NCI-H1048 (cell line): Measurements from ENCODE around the gene SYNRG.

Source experiments
- DNase-seq: peaks from one replicate; lab custom pipeline; 2025; lab: John Stamatoyannopoulos, UW

Gene SYNRG

GRCh38 chr17:37502009-37502936 is 106.9 kb downstream of the SYNRG start:
- DNase-seq, result no peak

GRCh38 chr17:37500378-37500777 is 108.8 kb downstream of the SYNRG start:
- no peak for DNase-seq

- DNase-seq, result no peak
These were observed 114.2 kb downstream of the SYNRG start for GRCh38 chr17:37494971-37495370.

- no peak for DNase-seq
These were observed 114.8 kb downstream of the SYNRG start for GRCh38 chr17:37494401-37494831.

GRCh38 chr17:37493249-37494027 is 115.8 kb downstream of the SYNRG start:
- no peak for DNase-seq

- no peak for DNase-seq
These were observed 117.1 kb downstream of the SYNRG start for GRCh38 chr17:37492167-37492566.

GRCh38 chr17:37490638-37491614 is 118.3 kb downstream of the SYNRG start:
- no peak for DNase-seq

GRCh38 chr17:37490022-37490587 is 119.1 kb downstream of the SYNRG start:
- no peak for DNase-seq

- DNase-seq, result peak; percentile 78
These were observed 119.8 kb downstream of the SYNRG start, which contains the start of gene DUSP14 for GRCh38 chr17:37489197-37490001. DUSP14 (plus strand) TSS chr17:37489891; CDS start chr17:37512273, 22,382 bp downstream.

GRCh38 chr17:37488607-37489196 is 120.5 kb downstream of the SYNRG start:
- DNase-seq, result no peak

GRCh38 chr17:37488009-37488604 is 121.1 kb downstream of the SYNRG start:
- DNase-seq, result no peak

- no peak for DNase-seq
These were observed 123.2 kb downstream of the SYNRG start for GRCh38 chr17:37485938-37486570.

GRCh38 chr17:37483311-37484039 is 125.7 kb downstream of the SYNRG start:
- no peak for DNase-seq

GRCh38 chr17:37481001-37481665 is 128.1 kb downstream of the SYNRG start:
- no peak for DNase-seq

- DNase-seq, result no peak
These were observed 128.8 kb downstream of the SYNRG start for GRCh38 chr17:37480427-37480826.

GRCh38 chr17:37479025-37479424 is 130.2 kb downstream of the SYNRG start:
- DNase-seq, result no peak

- no peak for DNase-seq
These were observed 131.0 kb downstream of the SYNRG start for GRCh38 chr17:37478187-37478586.
